ENCODE results near the gene ANKRD40. TPM values are rescaled to one million over a fixed set of nuclear protein-coding genes. Genes with fewer than 3 reads are reported as not detected.
A peak's percentile ranks its signal among the peaks of the same experiment; 100 is the strongest.

ANKRD40 gene
- total and polyA plus RNA-seq, 9 of the 15 experiments (the other 6 are each of a cell fraction or from before 2014, with no cell fraction given), result 9.0 to 28.9 (median 27.7) TPM

GRCh38 chr17:50708050-50709000 is 611 bp upstream of the ANKRD40 start:
- Histone ChIP-seq H3K36me3 (ENCODE audit: control insufficient read depth, insufficient read depth, low read length) (peaks cover 23% of the 10 kb centered on the region), H3K4me3 (peak overlapping the region; percentile 56), H3K4me2 (ENCODE audit: insufficient read depth, low read length) (peak overlapping the region; percentile 94), H3K9ac (ENCODE audit: insufficient read depth in 1 of 2, low read depth in 2 of 2, low read length in 2 of 2) (peak overlapping the region; percentile 94 to 99), H4K20me1 (replicated peaks; ENCODE audit: control insufficient read depth, insufficient read depth, low read length) (no peaks in the 10 kb centered on the region), H3K9me3 (replicated peaks; ENCODE audit: control insufficient read depth, insufficient read depth, low read depth, low read length) (no peaks in the 10 kb centered on the region), H3K27ac (ENCODE audit: extremely low read depth, low read depth, low read length) (peak overlapping the region; percentile 95), H2AFZ (ENCODE audit: low read depth, low read length) (peak overlapping the region; percentile 92), H3K79me2 (ENCODE audit: control insufficient read depth, insufficient read depth, low read length) (peaks cover 42% of the 10 kb centered on the region), H3K4me1 (replicated peaks in 1 of 2; ENCODE audit: control insufficient read depth in 2 of 2, insufficient read depth in 2 of 2, low read length in 2 of 2) (peaks cover 15 to 20% of the 10 kb centered on the region in 2 experiments; a peak in 4 of 5 replicates), H3K9me1 (ENCODE audit: control insufficient read depth, insufficient read depth, low read length) (no peaks in the 10 kb centered on the region), H3K27me3 (ENCODE audit: control insufficient read depth in 2 of 2, insufficient read depth in 2 of 2, low read length in 2 of 2) (no peaks in the 10 kb centered on the region)
- BruUV-seq (replicated peaks), result TSS peak; percentile 91
- POLR2A ChIA-PET, result interaction anchor here (0.7 to 1.4 kb wide), 9 partner anchors 9 to 158 kb away, joined by 3 to 12 read pairs (median 4); partner anchors contain the start of genes LUC7L3 and TOB1
- intact Hi-C loops (cut with micrococcal nuclease) (no loop called here), in situ Hi-C loops (cut with MboI) (no loop called here)
- peak; percentile 6 for ATAC-seq
- 1% methylated on average over 6 of the region's 6 CpGs for WGBS (ENCODE audit: insufficient coverage, low coverage, missing lambda C conversion rate)
- peak; percentile 49 for FAIRE-seq
- peak in 1 of 4 experiments; percentile 40 for DNase-seq (ENCODE audit: extremely low read depth in 1 of 4, low spot score in 3 of 4)
- CTCF ChIA-PET (ENCODE audit: low intra/inter-chr PET ratio), result no interaction called here
- peak; percentile 43; the same call in 1 of the 2 replicates for TF ChIP-seq ATF3 (IDR thresholded peaks at IDR 0.05)
- no peak; the same call in 1 of the 2 replicates for TF ChIP-seq ATF3 (CRISPR knock-in tag; conservative IDR thresholded peaks at IDR 0.05)
- no peak for TF ChIP-seq POLR2G (IDR thresholded peaks at IDR 0.05; ENCODE audit: low read depth, low read length)
- no peak for TF ChIP-seq ARID2 (IDR thresholded peaks at IDR 0.05)
- no peak for TF ChIP-seq TCF7 (IDR thresholded peaks at IDR 0.05; ENCODE audit: borderline replicate concordance)
- TF ChIP-seq ZBTB9 (CRISPR knock-in tag; IDR thresholded peaks at IDR 0.05), result 0 out of 2 replicates have a peak, but pooled peaks have one; percentile 49
- peak in 1 of 2 experiments; percentile 50; a peak in 1 of 4 replicates for TF ChIP-seq ARNT (IDR thresholded peaks at IDR 0.05)
- TF ChIP-seq MAFF (IDR thresholded peaks at IDR 0.05; ENCODE audit: low read length), result peak; percentile 27; the same call in 1 of the 2 replicates
- no peak for TF ChIP-seq SRSF1 (IDR thresholded peaks at IDR 0.05; ENCODE audit: low read depth, low read length)
